ENCODE results near the gene MACROD2. TPM values are rescaled to one million over a fixed set of nuclear protein-coding genes. Genes with fewer than 3 reads are reported as not detected.

MACROD2 gene
- total RNA-seq, 1 donor from 2014 or later: 2.4 TPM

GRCh38 chr20:14282140-14282539 is 286.8 kb downstream of the MACROD2 start:
- TF ChIP-seq CTCF (IDR thresholded peaks at IDR 0.05; ENCODE audit: insufficient read depth, low read depth, low read length) (no peak), EZH2 (IDR thresholded peaks at IDR 0.05; ENCODE audit: insufficient read depth, low read length) (no peak)
- no peaks in the 10 kb centered on the region for H3K9me3 ChIP-seq (ENCODE audit: insufficient read depth, low read depth, low read length)
- no peak overlapping the region for H3K27ac Mint-ChIP-seq (ENCODE audit: unreplicated experiment)
- no peaks in the 10 kb centered on the region for H3K27me3 Mint-ChIP-seq (ENCODE audit: low read depth, unreplicated experiment)
- no peak overlapping the region for H3K4me2 ChIP-seq (ENCODE audit: low read length)
- H3K27me3 ChIP-seq (ENCODE audit: insufficient read depth, low read length): no peaks in the 10 kb centered on the region
- H3K9ac ChIP-seq (ENCODE audit: low read length): no peak overlapping the region
- H3K27ac ChIP-seq (ENCODE audit: low read depth, low read length): no peak overlapping the region
- FAIRE-seq: no peak
- H4K20me1 ChIP-seq (ENCODE audit: insufficient read depth, low read length): no peaks in the 10 kb centered on the region
- H3K4me3 ChIP-seq (ENCODE audit: insufficient read depth, low read depth, low read length): no peak overlapping the region
- no peaks in the 10 kb centered on the region for H3K79me2 ChIP-seq (ENCODE audit: insufficient read depth, low read length)
- no peaks in the 10 kb centered on the region for H3K36me3 Mint-ChIP-seq (ENCODE audit: low read depth, unreplicated experiment)
- H3K36me3 ChIP-seq (ENCODE audit: insufficient read depth, low read length): no peaks in the 10 kb centered on the region
- DNase-seq (ENCODE audit: low read depth): no peak
- no peaks in the 10 kb centered on the region for H3K4me1 Mint-ChIP-seq (ENCODE audit: low read depth, unreplicated experiment)
- H3K9me3 Mint-ChIP-seq (ENCODE audit: unreplicated experiment): peaks cover 3% of the 10 kb centered on the region
- H2AFZ ChIP-seq (ENCODE audit: low read depth, low read length): no peak overlapping the region
- H3K4me3 Mint-ChIP-seq (ENCODE audit: unreplicated experiment): no peak overlapping the region
- H3K4me1 ChIP-seq (ENCODE audit: insufficient read depth, low read length): no peaks in the 10 kb centered on the region

- Mint-ChIP-seq H3K27ac (ENCODE audit: unreplicated experiment) (no peak overlapping the region), H3K9me3 (ENCODE audit: unreplicated experiment) (peaks cover 3% of the 10 kb centered on the region), H3K4me3 (ENCODE audit: unreplicated experiment) (no peak overlapping the region), H3K27me3 (ENCODE audit: low read depth, unreplicated experiment) (no peaks in the 10 kb centered on the region), H3K4me1 (ENCODE audit: low read depth, unreplicated experiment) (peaks cover 7% of the 10 kb centered on the region), H3K36me3 (ENCODE audit: low read depth, unreplicated experiment) (no peaks in the 10 kb centered on the region)
- FAIRE-seq (no peak), DNase-seq (ENCODE audit: low read depth) (no peak)
- Histone ChIP-seq H3K9ac (ENCODE audit: low read length) (no peak overlapping the region), H3K4me2 (ENCODE audit: low read length) (no peak overlapping the region), H3K9me3 (ENCODE audit: insufficient read depth, low read depth, low read length) (no peaks in the 10 kb centered on the region), H3K4me1 (ENCODE audit: insufficient read depth, low read length) (peaks cover 3% of the 10 kb centered on the region), H3K36me3 (ENCODE audit: insufficient read depth, low read length) (no peaks in the 10 kb centered on the region), H4K20me1 (ENCODE audit: insufficient read depth, low read length) (no peaks in the 10 kb centered on the region), H2AFZ (ENCODE audit: low read depth, low read length) (no peak overlapping the region), H3K27ac (ENCODE audit: low read depth, low read length) (no peak overlapping the region), H3K79me2 (ENCODE audit: insufficient read depth, low read length) (no peaks in the 10 kb centered on the region), H3K27me3 (ENCODE audit: insufficient read depth, low read length) (no peaks in the 10 kb centered on the region), H3K4me3 (ENCODE audit: insufficient read depth, low read depth, low read length) (no peak overlapping the region)
- TF ChIP-seq CTCF (IDR thresholded peaks at IDR 0.05; ENCODE audit: insufficient read depth, low read depth, low read length) (no peak), EZH2 (IDR thresholded peaks at IDR 0.05; ENCODE audit: insufficient read depth, low read length) (no peak)
Observed at GRCh38 chr20:14284443-14284842, 289.1 kb downstream of the MACROD2 start.

DNA sequence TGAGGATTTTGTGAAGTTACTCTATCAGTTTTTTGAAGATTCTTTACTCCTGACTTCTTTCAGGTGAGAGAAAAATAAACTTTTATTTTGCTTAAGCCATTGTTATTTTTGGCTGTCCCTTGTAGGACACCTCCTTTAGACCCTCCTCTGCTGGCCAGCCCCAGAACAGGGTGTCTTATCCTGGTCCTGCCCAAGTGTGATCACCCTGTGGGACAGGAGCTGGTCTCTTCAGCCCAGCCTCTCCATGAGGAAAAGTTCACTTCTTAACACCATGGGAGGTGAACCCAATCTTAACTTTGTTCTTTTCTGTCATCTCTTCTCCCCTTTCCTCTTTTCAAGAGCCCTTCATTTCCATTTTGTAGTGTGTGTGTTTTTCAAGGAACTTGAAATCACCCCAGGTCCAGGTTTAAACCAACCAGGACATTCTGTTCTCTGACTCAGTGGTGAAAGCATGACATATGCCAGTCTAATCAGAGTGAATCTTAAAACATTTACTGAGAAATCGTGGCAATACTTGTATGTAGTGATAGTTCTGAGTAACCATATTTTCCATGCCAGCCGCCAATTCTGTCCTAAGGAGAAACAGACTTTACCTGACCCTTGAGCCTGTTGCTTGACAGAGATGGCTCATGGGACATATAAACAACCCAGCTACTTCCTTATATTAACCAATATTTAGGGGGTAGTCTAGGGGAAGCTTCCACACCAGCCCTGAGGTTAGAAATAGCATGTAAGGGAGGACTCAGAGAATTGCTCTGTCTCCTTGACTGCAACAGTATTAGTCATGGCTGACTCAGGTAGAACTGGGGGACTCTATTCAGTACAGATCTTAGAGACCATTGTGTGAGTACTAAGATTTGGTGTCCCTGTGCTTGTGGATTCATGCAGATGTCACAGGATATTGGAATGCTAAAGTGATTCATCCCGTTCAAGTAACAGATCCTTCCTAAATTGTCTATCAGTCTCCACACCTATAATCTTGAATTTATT is 293.3 kb downstream of the MACROD2 start:
- peak overlapping the region; percentile 8 for H2AFZ ChIP-seq (ENCODE audit: low read depth, low read length)
- Mint-ChIP-seq H3K4me3 (ENCODE audit: unreplicated experiment) (no peak overlapping the region), H3K27me3 (ENCODE audit: low read depth, unreplicated experiment) (no peaks in the 10 kb centered on the region), H3K36me3 (ENCODE audit: low read depth, unreplicated experiment) (no peaks in the 10 kb centered on the region), H3K27ac (ENCODE audit: unreplicated experiment) (peak overlapping the region; percentile 73), H3K9me3 (ENCODE audit: unreplicated experiment) (no peaks in the 10 kb centered on the region), H3K4me1 (ENCODE audit: low read depth, unreplicated experiment) (peaks cover 7% of the 10 kb centered on the region)
- peak overlapping the region; percentile 25 for H3K4me2 ChIP-seq (ENCODE audit: low read length)
- peak overlapping the region; percentile 42 for H3K27ac ChIP-seq (ENCODE audit: low read depth, low read length)
- H3K9me3 ChIP-seq (ENCODE audit: insufficient read depth, low read depth, low read length): no peaks in the 10 kb centered on the region
- H3K36me3 ChIP-seq (ENCODE audit: insufficient read depth, low read length): no peaks in the 10 kb centered on the region
- H3K79me2 ChIP-seq (ENCODE audit: insufficient read depth, low read length): no peaks in the 10 kb centered on the region
- H3K9ac ChIP-seq (ENCODE audit: low read length): no peak overlapping the region
- H3K4me1 ChIP-seq (ENCODE audit: insufficient read depth, low read length): peaks cover 3% of the 10 kb centered on the region
- no peaks in the 10 kb centered on the region for H3K27me3 ChIP-seq (ENCODE audit: insufficient read depth, low read length)
- H4K20me1 ChIP-seq (ENCODE audit: insufficient read depth, low read length): no peaks in the 10 kb centered on the region
- no peak for TF ChIP-seq CTCF (IDR thresholded peaks at IDR 0.05; ENCODE audit: insufficient read depth, low read depth, low read length)
- no peak overlapping the region for H3K4me3 ChIP-seq (ENCODE audit: insufficient read depth, low read depth, low read length)
- FAIRE-seq (peak; percentile 29), DNase-seq (ENCODE audit: low read depth) (peak; percentile 25)
